ENCODE measurements around the gene PRR23C.

- TF ChIP-seq, protein P1, sequence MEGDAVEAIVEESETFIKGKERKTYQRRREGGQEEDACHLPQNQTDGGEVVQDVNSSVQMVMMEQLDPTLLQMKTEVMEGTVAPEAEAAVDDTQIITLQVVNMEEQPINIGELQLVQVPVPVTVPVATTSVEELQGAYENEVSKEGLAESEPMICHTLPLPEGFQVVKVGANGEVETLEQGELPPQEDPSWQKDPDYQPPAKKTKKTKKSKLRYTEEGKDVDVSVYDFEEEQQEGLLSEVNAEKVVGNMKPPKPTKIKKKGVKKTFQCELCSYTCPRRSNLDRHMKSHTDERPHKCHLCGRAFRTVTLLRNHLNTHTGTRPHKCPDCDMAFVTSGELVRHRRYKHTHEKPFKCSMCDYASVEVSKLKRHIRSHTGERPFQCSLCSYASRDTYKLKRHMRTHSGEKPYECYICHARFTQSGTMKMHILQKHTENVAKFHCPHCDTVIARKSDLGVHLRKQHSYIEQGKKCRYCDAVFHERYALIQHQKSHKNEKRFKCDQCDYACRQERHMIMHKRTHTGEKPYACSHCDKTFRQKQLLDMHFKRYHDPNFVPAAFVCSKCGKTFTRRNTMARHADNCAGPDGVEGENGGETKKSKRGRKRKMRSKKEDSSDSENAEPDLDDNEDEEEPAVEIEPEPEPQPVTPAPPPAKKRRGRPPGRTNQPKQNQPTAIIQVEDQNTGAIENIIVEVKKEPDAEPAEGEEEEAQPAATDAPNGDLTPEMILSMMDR (IDR thresholded peaks at IDR 0.05): no peak
- no peak for TF ChIP-seq RFX5 (IDR thresholded peaks at IDR 0.05; ENCODE audit: low read length)
- no peak for TF ChIP-seq POLR2AphosphoS5 (IDR thresholded peaks at IDR 0.05; ENCODE audit: low read depth, low read length)
- TF ChIP-seq EP300 (IDR thresholded peaks at IDR 0.05; ENCODE audit: borderline replicate concordance in 1 of 2, low read depth in 1 of 2, low read length in 1 of 2): no peak
- no peak for TF ChIP-seq NFIC (IDR thresholded peaks at IDR 0.05; ENCODE audit: borderline replicate concordance)
Measured at GRCh38 chr3:139020036-139020867, 24.4 kb downstream of the PRR23C start.
